GM19467 (cell line): ENCODE results near the gene GJC3.
"Not testable (repeated sequence)": the region's sequence is repeated elsewhere in the genome, so short reads cannot be mapped to it uniquely, and the experiment has no call there.

ENCODE experiments used
- ATAC-seq: cut with Tn5 transposase; IDR thresholded peaks from one replicate; pipeline ENCODE4 v1.9.1; 2021; ENCODE audit warnings: mild to moderate bottlenecking, moderate library complexity; ENCODE audit not compliant: unreplicated experiment

The GJC3 gene

GRCh38 chr7:99928994-99929729, at the start of gene GJC3:
Gene GJC3 (minus strand): TSS chr7:99929620. CDS start chr7:99929620, 0 bp downstream.
- no peak for ATAC-seq

GRCh38 chr7:99976626-99977025, 47.2 kb upstream of the GJC3 start:
- ATAC-seq, result no peak

- ATAC-seq, result no peak
Observed at GRCh38 chr7:99975782-99976521, 46.5 kb upstream of the GJC3 start, which contains the start of gene AZGP1. Gene AZGP1 (minus strand): TSS chr7:99976031. CDS start chr7:99976020, 11 bp downstream.

GRCh38 chr7:99974681-99975080, 45.3 kb upstream of the GJC3 start:
- no peak for ATAC-seq

GRCh38 chr7:99973817-99974216, 44.4 kb upstream of the GJC3 start:
- ATAC-seq, result not testable (repeated sequence)

GRCh38 chr7:99971242-99971641, 41.8 kb upstream of the GJC3 start:
- no peak for ATAC-seq

- ATAC-seq, result not testable (repeated sequence)
Observed at GRCh38 chr7:99969813-99970212, 40.4 kb upstream of the GJC3 start.

GRCh38 chr7:99969298-99969697, 39.9 kb upstream of the GJC3 start:
- no peak for ATAC-seq

GRCh38 chr7:99958564-99959227, 29.3 kb upstream of the GJC3 start:
- ATAC-seq, result no peak

- ATAC-seq, result no peak
Observed at GRCh38 chr7:99955247-99955646, 25.8 kb upstream of the GJC3 start.

GRCh38 chr7:99954643-99955042, 25.2 kb upstream of the GJC3 start:
- not testable (repeated sequence) for ATAC-seq

GRCh38 chr7:99953649-99954048, 24.2 kb upstream of the GJC3 start:
- ATAC-seq, result no peak

GRCh38 chr7:99952649-99953048, 23.2 kb upstream of the GJC3 start:
- ATAC-seq, result not testable (repeated sequence)

- not testable (repeated sequence) for ATAC-seq
Observed at GRCh38 chr7:99950819-99951218, 21.4 kb upstream of the GJC3 start.

GRCh38 chr7:99949645-99950228, 20.3 kb upstream of the GJC3 start:
- ATAC-seq, result no peak

- no peak for ATAC-seq
Observed at GRCh38 chr7:99947608-99948007, 18.2 kb upstream of the GJC3 start.

GRCh38 chr7:99944497-99945070, 15.2 kb upstream of the GJC3 start:
- ATAC-seq, result no peak

- ATAC-seq, result no peak
Observed at GRCh38 chr7:99943641-99944496, 14.4 kb upstream of the GJC3 start.

- ATAC-seq, result no peak
Observed at GRCh38 chr7:99938296-99938695, 8.9 kb upstream of the GJC3 start.

GRCh38 chr7:99935009-99935408, 5.6 kb upstream of the GJC3 start:
- ATAC-seq, result not testable (repeated sequence)
